ENCODE data around the gene CLMP. TPM values are rescaled to one million over a fixed set of nuclear protein-coding genes. Genes with fewer than 3 reads are reported as not detected.
"Not testable (repeated sequence)": the region's sequence is repeated elsewhere in the genome, so short reads cannot be mapped to it uniquely, and the experiment has no call there.

Gene CLMP
- total RNA-seq, 2 donors from 2014 or later = 6.7 to 13.2 TPM

DNA sequence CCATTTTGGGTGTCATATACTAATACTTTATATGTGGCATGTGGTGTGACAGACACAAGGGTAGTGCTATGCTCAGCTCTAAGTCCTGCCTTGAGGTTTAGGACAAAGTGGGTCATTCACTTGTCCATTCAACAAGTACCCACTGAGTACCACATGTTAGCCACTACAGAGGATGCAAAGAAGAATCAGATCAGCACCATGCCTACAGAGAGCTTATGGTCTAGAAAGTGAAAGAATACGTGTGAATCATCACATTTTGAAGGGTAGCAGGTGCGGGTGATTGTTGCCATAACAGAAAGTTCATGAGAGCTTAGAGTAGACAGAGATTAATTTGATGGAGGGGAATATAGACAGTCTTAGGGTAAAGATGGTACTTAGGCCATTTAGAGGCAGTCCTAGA lies 18.3 kb downstream of the CLMP start:
- DNase-seq (no peak), ATAC-seq (no peak)
- intact Hi-C loops (cut with DNase I, micrococcal nuclease) = no loop called here

DNA sequence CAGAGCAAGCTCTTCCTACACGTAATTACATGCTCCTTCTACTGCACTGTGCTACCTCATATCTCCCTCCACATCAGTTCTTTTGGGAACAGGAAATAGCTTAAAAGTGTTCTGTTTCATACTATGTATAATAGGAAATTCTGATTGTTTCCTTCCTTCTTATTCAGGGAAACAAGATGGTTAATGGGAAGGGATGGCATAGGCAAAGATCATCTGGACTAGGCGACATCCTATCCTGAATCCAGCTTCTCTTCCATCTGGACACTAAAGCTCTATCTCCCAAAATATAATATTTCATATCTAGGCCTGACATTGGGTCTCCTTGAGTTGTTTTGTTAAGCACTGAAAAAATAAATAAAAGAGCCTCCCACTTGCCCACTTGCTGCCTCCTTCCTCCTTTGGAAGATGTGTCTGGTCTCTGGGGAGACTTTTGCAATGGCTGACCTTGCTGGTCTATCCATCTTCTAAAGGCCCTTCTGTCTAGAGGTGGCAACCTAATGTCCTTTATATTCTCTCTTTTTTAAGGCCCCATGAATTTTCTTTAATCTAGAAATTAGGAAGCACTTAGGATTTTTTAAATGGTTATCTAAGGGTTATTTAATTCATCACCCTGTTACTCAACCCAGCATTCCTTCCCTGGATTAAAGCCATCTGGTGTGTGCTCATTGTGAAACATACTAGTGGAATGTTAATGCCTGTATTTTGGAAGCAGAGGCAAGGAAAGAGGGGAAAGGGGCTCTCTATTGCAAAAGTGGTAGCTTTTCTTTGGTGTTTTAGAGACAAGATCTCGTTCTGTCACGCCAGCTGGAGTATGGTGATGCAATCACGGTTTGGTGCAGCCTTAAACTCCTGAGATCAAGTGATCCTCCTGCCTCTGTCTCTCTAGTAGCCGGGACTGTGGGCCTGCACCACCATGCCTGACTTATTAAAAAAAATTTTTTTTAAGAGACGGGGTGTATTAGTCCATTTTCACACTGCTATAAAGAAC lies 20.6 kb downstream of the CLMP start:
- intact Hi-C loops (cut with DNase I, micrococcal nuclease) = no loop called here
- ATAC-seq (no peak), DNase-seq (peak in 1 of 2 donors; percentile 16)

DNA sequence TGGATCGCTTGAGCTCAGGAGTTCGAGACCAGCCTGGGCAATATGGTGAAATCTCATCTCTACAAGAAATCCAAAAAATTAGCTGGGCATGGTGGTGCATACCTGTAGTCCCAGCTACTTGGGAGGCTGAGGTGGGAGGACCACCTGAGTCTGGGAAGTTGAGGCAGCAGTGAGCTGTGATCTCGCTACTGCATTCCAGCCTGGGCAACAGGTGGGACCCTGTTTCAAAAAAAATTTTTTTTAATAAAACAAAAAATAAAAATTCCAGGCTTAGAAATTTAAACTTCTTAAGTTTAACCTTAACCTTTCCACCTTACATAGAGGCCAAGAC lies 21.2 kb downstream of the CLMP start:
- intact Hi-C loops (cut with DNase I, micrococcal nuclease) = no loop called here
- ATAC-seq = no peak

DNA sequence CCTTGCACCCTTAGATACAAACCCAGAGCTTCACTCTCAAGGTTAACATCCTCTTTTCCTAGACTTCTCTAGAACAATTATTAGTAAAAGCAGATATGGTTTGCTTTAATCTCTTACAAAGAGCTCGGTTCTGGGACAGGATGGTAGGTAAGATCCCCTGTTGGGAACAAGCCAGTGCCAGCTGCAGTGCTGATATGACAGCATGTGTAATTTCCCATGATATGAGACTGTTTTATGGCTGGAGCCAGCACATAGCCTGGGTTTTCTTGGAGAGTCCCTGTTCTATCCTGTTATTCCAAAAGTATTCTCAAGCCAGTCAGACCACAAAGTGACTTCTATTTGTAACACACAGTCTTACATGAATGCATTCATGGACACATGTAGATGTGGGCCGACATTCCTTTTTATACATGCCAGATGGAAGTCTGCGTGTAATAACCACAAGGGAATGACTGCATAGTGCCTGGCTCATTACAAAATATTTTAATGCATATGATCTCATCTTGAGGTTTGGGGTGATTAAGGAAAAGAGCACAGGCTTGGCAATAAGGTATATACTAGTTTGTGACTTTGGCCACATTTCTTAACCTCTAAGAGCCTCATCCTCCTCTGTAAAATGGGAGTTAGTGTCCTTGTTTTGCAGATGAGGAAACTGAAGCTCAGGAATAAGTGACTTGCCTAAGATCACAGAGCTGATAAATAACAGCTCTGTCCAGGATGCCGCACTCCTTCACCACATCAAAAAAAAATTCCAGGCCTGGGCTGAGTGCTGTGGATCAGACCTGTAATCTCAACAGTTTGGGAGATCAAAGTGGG lies 21.8 kb downstream of the CLMP start:
- no peak for DNase-seq
- intact Hi-C loops (cut with DNase I, micrococcal nuclease) = no loop called here
- no peak for ATAC-seq

More for the DNA sequence above, 21.2 kb downstream of the CLMP start:
- DNase-seq = no peak

DNA sequence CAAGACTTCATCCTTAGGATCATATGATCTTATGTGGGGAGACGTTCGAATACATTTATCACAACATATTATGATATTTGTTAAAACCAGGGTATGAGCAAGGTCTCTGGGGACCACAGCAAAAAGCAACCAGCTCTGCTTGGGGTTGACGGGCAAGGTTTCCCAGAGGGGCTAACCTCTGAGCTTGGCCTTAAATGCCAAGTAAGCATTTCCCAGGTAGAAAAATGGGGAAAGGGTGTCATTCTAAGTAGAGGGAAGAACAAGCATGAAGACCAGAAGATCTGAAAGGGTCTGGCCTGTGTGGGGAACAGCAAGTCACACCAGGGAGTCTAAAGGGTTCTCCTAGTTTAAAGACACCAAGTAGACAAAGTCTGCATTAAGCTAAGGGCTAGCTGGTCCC lies 24.1 kb downstream of the CLMP start:
- intact Hi-C loops (cut with DNase I, micrococcal nuclease) = no loop called here
- ATAC-seq (no peak), DNase-seq (no peak)

DNA sequence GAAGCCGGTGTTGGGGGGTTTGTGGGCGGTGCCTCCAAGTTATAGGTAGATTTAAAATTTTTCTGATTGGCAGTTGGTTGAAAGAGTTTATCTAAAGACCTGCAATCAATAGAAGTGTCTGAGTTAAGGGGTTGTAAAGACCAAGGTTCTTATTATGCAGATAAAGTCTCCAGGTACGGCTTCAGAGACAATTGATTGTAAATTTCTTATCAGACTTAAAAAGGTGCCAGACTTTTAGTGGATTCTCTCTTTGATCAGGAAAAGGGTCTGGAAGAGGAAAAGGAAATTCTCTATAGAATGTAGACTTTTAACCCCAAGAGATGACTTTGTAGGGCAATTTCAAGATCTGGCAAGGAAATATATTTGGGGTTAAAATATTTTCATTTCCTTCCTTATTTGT lies 25.2 kb downstream of the CLMP start:
- intact Hi-C loops (cut with DNase I, micrococcal nuclease) = no loop called here
- no peak for ATAC-seq
- DNase-seq = no peak

DNA sequence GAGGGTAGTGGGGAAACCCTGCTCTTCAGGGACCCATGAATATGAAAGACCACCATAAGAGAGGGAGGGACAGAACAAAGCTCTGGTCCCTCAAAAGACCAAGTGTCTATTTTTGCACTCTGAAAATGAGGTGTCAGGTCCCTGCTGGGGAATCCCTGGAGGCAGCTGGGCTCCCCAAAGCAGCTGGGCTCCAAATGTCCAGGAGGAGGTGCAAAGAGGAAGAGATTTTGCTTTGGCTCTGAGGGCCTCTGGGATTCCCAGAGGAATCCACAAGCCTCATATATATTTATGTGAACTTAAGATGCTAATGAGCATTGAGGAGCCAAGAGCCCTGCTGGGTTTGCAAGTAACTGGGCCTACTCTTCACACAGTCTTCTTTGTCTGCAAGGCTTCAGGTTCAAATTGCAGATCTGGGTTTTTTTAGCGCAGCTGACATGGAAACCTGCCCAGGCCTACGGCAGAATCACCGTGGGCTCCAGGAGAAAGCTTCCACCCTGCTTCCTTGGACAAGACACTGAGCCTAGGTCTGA lies 26.0 kb downstream of the CLMP start:
- intact Hi-C loops (cut with DNase I, micrococcal nuclease) = no loop called here
- no peak for DNase-seq
- no peak for ATAC-seq

DNA sequence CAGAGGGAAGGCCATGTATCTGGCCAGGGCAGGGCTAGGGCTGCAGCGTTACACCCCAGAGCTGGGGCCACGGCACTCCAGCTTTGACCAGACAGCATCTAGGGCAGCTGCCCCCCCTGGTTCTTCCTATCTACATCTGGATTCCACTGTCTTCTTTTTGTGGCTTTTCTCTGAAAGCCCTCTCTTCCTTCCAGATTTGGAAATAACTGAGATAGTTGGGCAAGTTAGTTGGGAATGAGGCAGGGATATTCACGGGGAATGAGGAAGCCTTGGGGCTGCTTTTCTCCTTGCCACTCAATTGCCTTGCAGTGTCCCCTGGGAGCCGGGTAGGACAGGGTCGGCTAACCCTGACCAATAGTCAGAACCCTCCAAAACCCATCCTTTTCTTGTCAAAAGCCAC lies 26.8 kb downstream of the CLMP start:
- intact Hi-C loops (cut with DNase I, micrococcal nuclease) = no loop called here
- no peak for DNase-seq
- ATAC-seq = no peak

DNA sequence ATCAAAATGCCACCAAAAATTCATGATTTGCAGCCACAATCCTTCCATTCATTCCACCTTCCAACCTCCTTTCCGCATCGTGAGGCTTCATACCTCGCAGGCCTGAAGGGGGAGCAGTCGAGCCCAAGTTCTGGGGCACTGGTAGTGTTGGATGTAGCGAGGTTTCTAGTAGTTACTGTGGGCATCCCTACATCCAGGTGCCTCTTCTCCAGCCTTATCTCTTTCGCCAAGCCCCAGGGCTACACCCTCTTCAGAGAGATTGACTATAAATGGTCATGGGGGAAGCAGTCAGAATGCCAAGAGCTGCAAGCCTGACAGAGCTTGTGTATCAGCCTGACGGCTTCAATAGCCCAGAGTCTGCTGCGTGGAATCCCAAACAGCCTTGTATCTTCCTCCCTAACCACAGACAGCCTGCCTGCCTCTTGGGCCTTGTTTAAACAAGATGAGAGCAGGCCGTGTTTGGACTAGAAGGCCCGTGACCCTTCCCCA lies 28.9 kb downstream of the CLMP start:
- ATAC-seq (peak; percentile 61), DNase-seq (peak; percentile 42 to 63)
- intact Hi-C loops (cut with DNase I, micrococcal nuclease) = no loop called here

DNA sequence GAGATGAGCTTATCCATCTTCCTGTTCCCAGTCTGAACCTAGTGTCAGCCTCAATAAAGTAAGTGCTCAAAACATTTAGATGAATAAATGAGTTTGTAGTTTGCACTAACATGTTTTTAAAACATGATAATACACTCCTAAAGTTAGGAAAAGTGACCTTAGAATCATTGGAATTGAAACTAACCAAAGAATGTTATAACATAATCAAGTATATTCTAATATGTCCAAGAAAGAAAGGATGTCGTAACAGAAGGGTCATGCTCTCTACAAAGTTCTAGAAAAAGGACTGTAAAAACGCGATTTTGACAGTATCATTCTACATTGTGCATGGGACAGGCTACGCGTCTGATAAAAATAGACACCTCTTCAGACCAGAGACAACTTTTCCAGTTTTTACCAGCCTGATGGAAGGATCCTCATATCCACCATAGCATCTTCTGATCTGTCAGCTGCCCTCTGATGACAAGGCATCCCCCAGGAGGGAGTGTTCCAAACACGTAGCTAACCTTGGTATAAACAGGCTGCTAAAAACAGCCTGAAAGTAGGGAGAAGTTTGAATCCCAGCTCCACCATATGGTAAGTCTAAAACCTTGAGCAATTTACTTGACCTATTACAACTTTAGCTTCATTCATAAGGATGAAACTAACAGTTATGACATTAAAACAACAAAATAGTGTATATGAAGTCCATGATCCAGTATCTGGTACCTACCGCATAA lies 30.2 kb downstream of the CLMP start:
- intact Hi-C loops (cut with DNase I, micrococcal nuclease) = no loop called here
- no peak for ATAC-seq
- no peak for DNase-seq

DNA sequence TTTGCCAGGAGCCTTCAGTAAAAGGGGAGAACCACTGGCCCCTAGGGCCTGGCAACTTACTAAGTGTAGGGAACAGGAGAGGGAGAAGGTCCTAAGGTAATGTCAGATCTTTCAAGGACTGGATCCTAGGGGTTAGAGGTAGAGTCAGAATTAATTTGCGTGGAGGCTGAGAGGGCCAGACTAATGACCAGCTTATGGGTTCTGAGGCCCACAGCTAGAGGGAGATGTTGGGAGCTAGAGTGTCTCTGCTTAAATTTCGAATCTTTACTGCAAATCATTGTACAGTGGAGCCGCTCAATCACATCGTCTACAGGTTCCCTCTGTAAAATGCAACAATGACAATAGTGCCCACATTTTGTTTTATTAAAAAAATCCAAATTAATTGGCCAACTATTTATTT lies 31.4 kb downstream of the CLMP start:
- DNase-seq (no peak), ATAC-seq (no peak)
- intact Hi-C loops (cut with DNase I, micrococcal nuclease) = no loop called here

DNA sequence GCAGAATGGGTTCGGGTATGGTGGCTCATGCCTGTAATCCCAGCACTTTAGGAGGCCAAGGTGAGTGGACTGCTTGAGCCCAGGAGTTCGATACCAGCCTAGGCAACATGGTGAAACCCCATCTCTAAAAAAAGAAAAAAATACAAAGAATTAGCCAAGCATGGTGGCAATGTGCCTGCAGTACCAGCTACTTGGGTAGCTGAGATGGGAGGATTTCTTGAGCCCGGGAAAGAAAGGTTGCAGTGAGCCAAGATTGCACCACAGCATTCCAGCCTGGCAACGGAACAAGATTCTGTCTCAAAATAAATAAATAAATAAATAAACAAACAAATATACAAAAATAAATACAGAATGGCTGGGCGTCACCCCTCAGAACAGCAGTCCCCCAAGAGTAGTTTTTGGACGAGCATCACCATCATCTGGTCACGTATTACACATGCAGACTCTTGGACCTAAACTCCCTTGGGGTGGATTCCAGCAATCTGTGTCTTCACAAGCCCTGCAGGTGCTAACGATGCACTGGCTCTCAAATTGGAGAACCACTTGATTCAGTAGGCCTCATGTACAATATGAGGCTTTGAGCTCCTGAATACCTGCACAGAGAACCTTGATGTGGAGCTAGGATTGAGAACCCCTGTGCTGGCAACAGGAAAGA lies 33.5 kb downstream of the CLMP start:
- no peak for DNase-seq
- intact Hi-C loops (cut with DNase I, micrococcal nuclease) = no loop called here
- ATAC-seq = no peak

DNA sequence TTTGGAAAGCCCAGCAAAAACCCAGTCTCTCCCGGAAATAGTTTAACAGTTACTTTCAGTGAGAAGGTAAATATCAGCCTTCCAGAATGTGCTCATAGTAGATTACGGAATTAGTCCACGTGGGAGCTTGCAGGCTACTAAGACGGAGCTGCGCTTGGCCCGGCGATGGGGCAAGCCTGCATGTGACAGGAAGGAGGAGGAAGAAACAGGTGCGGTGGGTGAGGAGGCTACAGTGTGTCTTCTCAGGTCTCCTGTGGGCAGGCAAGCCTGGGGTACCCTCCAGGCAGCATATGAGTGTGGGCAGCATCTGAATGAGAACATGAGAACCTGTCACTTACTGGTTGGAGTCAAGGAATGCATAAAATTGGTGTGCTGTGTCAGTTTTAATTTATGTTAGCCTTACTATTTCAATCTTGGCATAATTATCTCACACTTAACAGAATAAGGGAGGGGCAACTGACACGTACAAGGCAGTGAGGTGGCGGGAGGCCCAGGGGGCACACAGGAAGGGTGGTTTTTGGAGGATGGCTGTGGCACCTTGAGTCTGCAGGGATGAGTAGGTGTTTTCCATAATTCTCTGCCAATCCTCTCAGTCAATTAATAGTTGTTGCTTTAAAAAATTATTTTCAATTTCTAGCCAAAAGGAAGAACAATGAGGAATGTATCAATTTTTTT lies 35.7 kb downstream of the CLMP start:
- ATAC-seq (no peak), DNase-seq (no peak)
- intact Hi-C loops (cut with DNase I, micrococcal nuclease) = no loop called here

DNA sequence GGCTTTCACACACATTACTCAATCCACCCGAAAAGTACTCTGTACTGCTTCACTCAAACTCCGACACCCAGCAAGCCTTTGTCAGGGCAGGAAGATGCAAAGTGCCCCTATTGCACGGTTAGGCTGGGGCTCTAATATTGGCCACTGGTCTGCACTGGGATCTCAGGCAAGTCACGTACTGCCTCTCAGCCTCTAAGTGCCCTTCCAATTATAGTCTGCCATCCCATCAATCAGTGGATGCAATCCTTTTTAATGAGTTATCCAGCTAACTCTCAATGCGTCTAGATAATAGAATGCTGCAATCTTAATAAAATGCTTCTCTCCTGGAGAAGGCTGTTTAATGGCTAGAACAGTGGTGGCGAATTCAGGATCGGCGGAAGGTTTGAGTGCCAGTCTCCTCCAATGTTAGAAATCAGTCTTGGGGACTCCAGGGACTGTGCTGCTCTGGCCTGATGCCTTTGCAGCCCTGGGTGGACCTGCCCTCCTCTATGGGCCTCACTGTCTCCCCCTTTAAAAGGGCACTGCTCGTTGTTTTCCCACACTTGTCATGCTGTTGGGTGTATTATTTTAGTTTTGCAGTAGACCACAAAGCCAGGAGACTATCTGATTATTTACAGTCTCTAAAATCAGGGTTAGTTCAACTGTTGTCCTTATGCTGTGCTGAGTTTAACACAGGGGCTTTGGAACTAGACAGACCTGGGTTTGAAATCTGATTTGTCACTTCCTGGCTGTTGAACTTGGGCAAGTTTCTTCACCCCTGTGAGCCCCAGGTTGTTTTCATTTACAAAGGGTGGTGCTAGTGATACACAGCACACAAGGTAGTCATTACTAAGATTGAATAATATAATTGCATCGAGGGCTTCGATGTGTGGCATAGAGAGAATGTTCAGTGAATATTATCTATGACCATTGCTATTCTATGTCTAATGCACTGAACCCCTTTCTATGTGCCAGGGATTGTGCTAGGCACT lies 36.7 kb downstream of the CLMP start:
- ATAC-seq (no peak), DNase-seq (no peak)
- intact Hi-C loops (cut with DNase I, micrococcal nuclease) = no loop called here

DNA sequence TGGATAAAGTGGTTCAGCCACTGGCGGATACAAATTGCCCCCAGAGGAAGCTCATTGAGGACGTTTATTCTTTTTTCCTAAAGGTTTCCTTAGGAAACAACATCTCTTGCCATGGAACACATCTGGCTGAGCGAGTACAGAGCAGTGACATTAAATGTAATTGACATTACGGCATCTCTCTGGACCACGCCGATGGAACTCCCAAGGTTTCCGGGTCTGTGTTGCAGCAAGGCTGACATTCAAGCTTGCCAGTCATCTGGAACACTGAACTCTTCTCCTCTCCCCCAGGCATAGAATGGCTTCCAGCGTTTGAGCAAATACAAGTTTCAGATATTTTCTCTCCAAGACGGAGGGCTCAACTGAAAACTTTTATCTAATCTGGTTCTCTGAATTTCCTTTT lies 42.1 kb downstream of the CLMP start:
- ATAC-seq = no peak
- intact Hi-C loops (cut with DNase I, micrococcal nuclease) = no loop called here
- DNase-seq = no peak

DNA sequence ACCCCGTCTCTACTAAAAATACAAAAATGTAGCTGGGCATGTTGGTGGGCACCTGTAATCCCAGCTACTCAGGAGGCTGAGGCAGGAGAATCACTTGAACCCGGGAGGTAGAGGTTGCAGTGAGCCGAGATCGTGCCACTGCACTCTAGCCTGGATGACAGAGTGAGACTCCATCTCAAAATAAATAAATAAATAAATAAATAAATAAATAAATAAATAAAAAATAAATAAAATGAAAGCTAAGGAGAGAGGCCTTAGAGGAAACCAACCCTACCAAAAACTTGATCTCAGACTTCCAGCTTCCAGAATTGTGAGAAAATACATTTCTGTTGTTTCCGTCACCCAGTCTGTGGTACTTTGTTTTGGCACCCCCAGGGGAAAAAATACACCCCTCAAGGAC lies 42.7 kb downstream of the CLMP start:
- ATAC-seq; intact Hi-C loops (cut with DNase I, micrococcal nuclease); DNase-seq: not testable (repeated sequence)

DNA sequence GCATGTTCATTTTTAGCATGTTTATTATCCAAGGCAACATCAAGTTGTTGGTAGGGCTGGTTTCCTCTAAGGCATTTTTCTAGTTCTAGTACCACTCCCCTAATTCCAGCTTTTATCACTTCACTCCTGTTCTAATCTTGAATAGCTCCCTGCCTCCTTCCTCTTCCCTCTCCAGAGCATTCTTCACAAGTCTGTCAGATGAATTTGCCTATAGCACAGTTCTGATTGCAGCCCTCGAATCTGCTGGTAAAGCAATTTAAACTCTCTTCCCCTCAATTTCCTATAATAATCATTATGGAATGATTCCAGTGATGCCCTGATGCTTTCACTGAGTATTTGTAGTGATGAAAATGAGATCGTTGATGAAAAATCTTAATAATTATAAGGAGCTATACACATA lies 43.3 kb downstream of the CLMP start:
- intact Hi-C loops (cut with DNase I, micrococcal nuclease) = no loop called here
- DNase-seq (no peak), ATAC-seq (no peak)

Data from left colon (tissue), 2 donors.